Measurements from ENCODE around the gene EFEMP1. TPM values are rescaled to one million over a fixed set of nuclear protein-coding genes. Genes with fewer than 3 reads are reported as not detected.
"Not testable (repeated sequence)": the region's sequence is repeated elsewhere in the genome, so short reads cannot be mapped to it uniquely, and the experiment has no call there.

The EFEMP1 gene
- total RNA-seq, 2 experiments from 2014 or later, result not detected

- CTCF ChIA-PET; POLR2A ChIA-PET; ATAC-seq; DNase-seq; H3K4me1 Mint-ChIP-seq (ENCODE audit: low read depth); H3K36me3 Mint-ChIP-seq (ENCODE audit: low read depth); H3K27ac Mint-ChIP-seq; H3K27me3 Mint-ChIP-seq (ENCODE audit: low read depth); H3K9me3 Mint-ChIP-seq (ENCODE audit: insufficient read depth); H3K4me3 Mint-ChIP-seq: not testable (repeated sequence)
Observed at GRCh38 chr2:55827428-55827827, 96.2 kb downstream of the EFEMP1 start.

DNA sequence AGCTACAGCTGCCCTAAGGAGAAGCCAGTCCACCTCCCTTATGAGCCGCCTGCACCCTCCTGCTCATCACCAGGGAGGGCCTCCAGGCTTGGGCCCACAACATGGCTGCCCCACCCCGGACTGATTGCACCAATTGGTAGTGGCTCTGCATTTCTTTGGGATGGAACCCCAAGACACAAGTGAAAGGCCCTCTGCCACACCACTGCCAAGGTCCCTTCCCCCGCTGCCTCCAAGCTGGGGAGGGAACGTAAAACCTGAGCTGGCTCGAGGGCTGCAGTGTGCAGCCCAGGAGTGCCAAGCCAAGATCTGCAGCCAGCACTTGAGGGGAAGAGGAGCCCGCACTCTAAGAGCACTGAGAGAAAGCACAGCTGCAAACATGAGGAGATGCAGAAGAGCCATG lies 97.3 kb downstream of the EFEMP1 start:
- Mint-ChIP-seq H3K27ac (no peak overlapping the region), H3K9me3 (ENCODE audit: insufficient read depth) (no peaks in the 10 kb centered on the region), H3K27me3 (ENCODE audit: low read depth) (no peaks in the 10 kb centered on the region), H3K4me1 (ENCODE audit: low read depth) (no peaks in the 10 kb centered on the region), H3K4me3 (no peak overlapping the region), H3K36me3 (ENCODE audit: low read depth) (no peaks in the 10 kb centered on the region)
- DNase-seq (no peak), ATAC-seq (no peak)
- CTCF ChIA-PET, result no interaction called here
- POLR2A ChIA-PET, result no interaction called here

GRCh38 chr2:55824551-55825096 lies 99.0 kb downstream of the EFEMP1 start:
- no peak overlapping the region for H3K4me3 Mint-ChIP-seq

More at GRCh38 chr2:55824551-55825096, 99.0 kb downstream of the EFEMP1 start:
- ATAC-seq, result no peak
- Mint-ChIP-seq H3K9me3 (ENCODE audit: insufficient read depth) (no peaks in the 10 kb centered on the region), H3K36me3 (ENCODE audit: low read depth) (no peaks in the 10 kb centered on the region), H3K27me3 (ENCODE audit: low read depth) (no peaks in the 10 kb centered on the region), H3K4me1 (ENCODE audit: low read depth) (no peaks in the 10 kb centered on the region), H3K27ac (no peak overlapping the region)
- ChIA-PET POLR2A (no interaction called here), CTCF (no interaction called here)
- no peak for DNase-seq

Other genes with a start within 250 kb of the EFEMP1 start
- 10 to 100 TPM; 37.6 to 38.4 TPM for gene PNPT1, start 229.9 kb downstream of the EFEMP1 start, total RNA-seq